Neural cell (in vitro differentiated cells): ENCODE data around the gene BEX3. TPM values are rescaled to one million over a fixed set of nuclear protein-coding genes. Genes with fewer than 3 reads are reported as not detected.

Experiments used
- H2AFZ ChIP-seq: fragments of 200-600, 300-800 bp; sonication (generic), shearing (Covaris generic); 2 replicates; pipeline ENCODE4 v1.6.0; 2014; ENCODE audit warnings: low read depth, mild to moderate bottlenecking, antibody characterized with exemption, low read length, moderate library complexity
- H3F3A ChIP-seq: fragments of 200-600 bp; shearing (Covaris generic); 2 replicates; pipeline ENCODE4 v1.6.1; 2016; ENCODE audit warnings: mild to moderate bottlenecking, moderate library complexity, mixed read lengths, antibody characterized with exemption, low read length; ENCODE audit not compliant: insufficient read depth, poor library complexity, severe bottlenecking
- H3K27ac ChIP-seq: fragments of 200-600, 300-800 bp; sonication (generic), shearing (Covaris generic); 2 replicates; pipeline ENCODE4 v1.5.1; 2014; ENCODE audit warnings: mild to moderate bottlenecking, low read length, moderate library complexity
- H3K27me3 ChIP-seq: fragments of 300-800, 200-600 bp; sonication (generic), shearing (Covaris generic); 2 replicates; pipeline ENCODE4 v1.6.0; 2014; ENCODE audit warnings: mild to moderate bottlenecking, low read depth, low read length, moderate library complexity; ENCODE audit not compliant: insufficient read depth
- H3K36me3 ChIP-seq: fragments of 300-800, 200-600 bp; sonication (generic), shearing (Covaris generic); 2 replicates; pipeline ENCODE4 v1.5.1; 2014; ENCODE audit warnings: mild to moderate bottlenecking, antibody characterized with exemption, low read length, moderate library complexity; ENCODE audit not compliant: insufficient read depth
- H3K4me2 ChIP-seq: fragments of 300-800, 200-600 bp; sonication (generic), shearing (Covaris generic); 2 replicates; pipeline ENCODE4 v1.6.0; 2014; ENCODE audit warnings: mild to moderate bottlenecking, low read length
- H3K4me3 ChIP-seq: fragments of 300-800, 200-600 bp; sonication (generic), shearing (Covaris generic); 2 replicates; pipeline ENCODE4 v1.5.1; 2014; ENCODE audit warnings: mild to moderate bottlenecking, low read length, moderate library complexity
- H3K79me2 ChIP-seq: fragments of 200-600 bp; shearing (Covaris generic); replicated peaks from 2 replicates; pipeline ENCODE4 v1.6.0; 2014; ENCODE audit warnings: mild to moderate bottlenecking, low read length, moderate library complexity; ENCODE audit not compliant: insufficient read depth
- H3K9ac ChIP-seq: fragments of 300-800, 200-600 bp; sonication (generic), shearing (Covaris generic); 2 replicates; pipeline ENCODE4 v1.6.1; 2016; ENCODE audit warnings: mild to moderate bottlenecking, low read length, mixed read lengths
- H3K9me2 ChIP-seq: fragments of 200-600 bp; shearing (Covaris generic); 2 replicates; pipeline ENCODE4 v1.6.1; 2016; ENCODE audit warnings: mild to moderate bottlenecking, low read length, mixed read lengths; ENCODE audit not compliant: insufficient read depth
- H3K9me3 ChIP-seq: fragments of 200-600, 300-800 bp; sonication (generic), shearing (Covaris generic); 2 replicates; pipeline ENCODE4 v1.6.1; 2016; ENCODE audit warnings: mild to moderate bottlenecking, mixed run types, low read length, moderate library complexity, mixed read lengths
- H4K20me1 ChIP-seq: fragments of 200-600 bp; shearing (Covaris generic); 2 replicates; pipeline ENCODE4 v1.6.1; 2016; ENCODE audit warnings: mild to moderate bottlenecking, mixed run types; ENCODE audit not compliant: insufficient read depth
- EP300 ChIP-seq: fragments of 450-650 bp; conservative IDR thresholded peaks from 2 replicates; pipeline ENCODE4 v1.6.1; 2014; ENCODE audit warnings: antibody characterized with exemption, mild to moderate bottlenecking, moderate library complexity; ENCODE audit not compliant: poor library complexity, severe bottlenecking
- EZH2 ChIP-seq: fragments of 200-600, 300-800 bp; shearing (Covaris generic), sonication (generic); IDR thresholded peaks from 2 replicates; pipeline ENCODE4 v1.6.1; 2014; ENCODE audit warnings: antibody characterized with exemption, low read length, borderline replicate concordance, mild to moderate bottlenecking; ENCODE audit not compliant: insufficient read depth, poor library complexity, severe bottlenecking
- MXI1 ChIP-seq: fragments of 450-650 bp; conservative IDR thresholded peaks from 2 replicates; pipeline ENCODE4 v1.6.1; 2014; ENCODE audit warnings: antibody characterized with exemption, mild to moderate bottlenecking; ENCODE audit not compliant: poor library complexity, severe bottlenecking
- POLR2AphosphoS5 ChIP-seq: IDR thresholded peaks from 2 replicates; pipeline ENCODE4 v1.6.1; 2012
- RAD21 ChIP-seq: fragments of 450-650 bp; conservative IDR thresholded peaks from 2 replicates; pipeline ENCODE4 v1.6.1; 2014; ENCODE audit warnings: antibody characterized with exemption, mild to moderate bottlenecking, moderate library complexity
- SMC3 ChIP-seq: fragments of 450-650 bp; conservative IDR thresholded peaks from 2 replicates; pipeline ENCODE4 v1.6.1; 2014; ENCODE audit warnings: antibody characterized with exemption, mild to moderate bottlenecking, moderate library complexity; ENCODE audit not compliant: poor library complexity
- TAF1 ChIP-seq: IDR thresholded peaks from 2 replicates; pipeline ENCODE4 v1.6.1; 2012; ENCODE audit warnings: low read depth
- polyA plus RNA-seq: library from polyadenylated mRNA; depleted of rRNA; stranded (reverse); fragments of >200 nt; gene quantifications from 2 replicates; pipeline ENCODE4 v1.2.3, GENCODE V29; 2014
- TF ChIP-seq, protein P1 (sequence below): fragments of 450-650 bp; IDR thresholded peaks from 2 replicates; pipeline ENCODE4 v1.5.1; 2014; ENCODE audit warnings: antibody characterized with exemption, mild to moderate bottlenecking, moderate library complexity; ENCODE audit not compliant: poor library complexity, severe bottlenecking
- TF ChIP-seq, protein P2 (sequence below): IDR thresholded peaks from 2 replicates; pipeline ENCODE4 v1.6.1; 2012; ENCODE audit warnings: borderline replicate concordance

BEX3 gene
- polyA plus RNA-seq, 1 donor from 2014 or later: 991 TPM

GRCh38 chrX:103400931-103401330, 24.6 kb downstream of the BEX3 start:
- no peaks in the 10 kb centered on the region for H4K20me1 ChIP-seq
- no peaks in the 10 kb centered on the region for H3K79me2 ChIP-seq
- no peaks in the 10 kb centered on the region for H3F3A ChIP-seq
- TF ChIP-seq RAD21 (no peak), TAF1 (no peak), EP300 (no peak), MXI1 (no peak), POLR2AphosphoS5 (no peak), SMC3 (no peak), EZH2 (no peak)
- TF ChIP-seq, protein P1, sequence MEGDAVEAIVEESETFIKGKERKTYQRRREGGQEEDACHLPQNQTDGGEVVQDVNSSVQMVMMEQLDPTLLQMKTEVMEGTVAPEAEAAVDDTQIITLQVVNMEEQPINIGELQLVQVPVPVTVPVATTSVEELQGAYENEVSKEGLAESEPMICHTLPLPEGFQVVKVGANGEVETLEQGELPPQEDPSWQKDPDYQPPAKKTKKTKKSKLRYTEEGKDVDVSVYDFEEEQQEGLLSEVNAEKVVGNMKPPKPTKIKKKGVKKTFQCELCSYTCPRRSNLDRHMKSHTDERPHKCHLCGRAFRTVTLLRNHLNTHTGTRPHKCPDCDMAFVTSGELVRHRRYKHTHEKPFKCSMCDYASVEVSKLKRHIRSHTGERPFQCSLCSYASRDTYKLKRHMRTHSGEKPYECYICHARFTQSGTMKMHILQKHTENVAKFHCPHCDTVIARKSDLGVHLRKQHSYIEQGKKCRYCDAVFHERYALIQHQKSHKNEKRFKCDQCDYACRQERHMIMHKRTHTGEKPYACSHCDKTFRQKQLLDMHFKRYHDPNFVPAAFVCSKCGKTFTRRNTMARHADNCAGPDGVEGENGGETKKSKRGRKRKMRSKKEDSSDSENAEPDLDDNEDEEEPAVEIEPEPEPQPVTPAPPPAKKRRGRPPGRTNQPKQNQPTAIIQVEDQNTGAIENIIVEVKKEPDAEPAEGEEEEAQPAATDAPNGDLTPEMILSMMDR: no peak
- TF ChIP-seq, protein P2, sequence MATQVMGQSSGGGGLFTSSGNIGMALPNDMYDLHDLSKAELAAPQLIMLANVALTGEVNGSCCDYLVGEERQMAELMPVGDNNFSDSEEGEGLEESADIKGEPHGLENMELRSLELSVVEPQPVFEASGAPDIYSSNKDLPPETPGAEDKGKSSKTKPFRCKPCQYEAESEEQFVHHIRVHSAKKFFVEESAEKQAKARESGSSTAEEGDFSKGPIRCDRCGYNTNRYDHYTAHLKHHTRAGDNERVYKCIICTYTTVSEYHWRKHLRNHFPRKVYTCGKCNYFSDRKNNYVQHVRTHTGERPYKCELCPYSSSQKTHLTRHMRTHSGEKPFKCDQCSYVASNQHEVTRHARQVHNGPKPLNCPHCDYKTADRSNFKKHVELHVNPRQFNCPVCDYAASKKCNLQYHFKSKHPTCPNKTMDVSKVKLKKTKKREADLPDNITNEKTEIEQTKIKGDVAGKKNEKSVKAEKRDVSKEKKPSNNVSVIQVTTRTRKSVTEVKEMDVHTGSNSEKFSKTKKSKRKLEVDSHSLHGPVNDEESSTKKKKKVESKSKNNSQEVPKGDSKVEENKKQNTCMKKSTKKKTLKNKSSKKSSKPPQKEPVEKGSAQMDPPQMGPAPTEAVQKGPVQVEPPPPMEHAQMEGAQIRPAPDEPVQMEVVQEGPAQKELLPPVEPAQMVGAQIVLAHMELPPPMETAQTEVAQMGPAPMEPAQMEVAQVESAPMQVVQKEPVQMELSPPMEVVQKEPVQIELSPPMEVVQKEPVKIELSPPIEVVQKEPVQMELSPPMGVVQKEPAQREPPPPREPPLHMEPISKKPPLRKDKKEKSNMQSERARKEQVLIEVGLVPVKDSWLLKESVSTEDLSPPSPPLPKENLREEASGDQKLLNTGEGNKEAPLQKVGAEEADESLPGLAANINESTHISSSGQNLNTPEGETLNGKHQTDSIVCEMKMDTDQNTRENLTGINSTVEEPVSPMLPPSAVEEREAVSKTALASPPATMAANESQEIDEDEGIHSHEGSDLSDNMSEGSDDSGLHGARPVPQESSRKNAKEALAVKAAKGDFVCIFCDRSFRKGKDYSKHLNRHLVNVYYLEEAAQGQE: no peak
- no peak overlapping the region for H3K4me2 ChIP-seq
- no peak overlapping the region for H3K9ac ChIP-seq
- no peaks in the 10 kb centered on the region for H3K9me2 ChIP-seq
- no peaks in the 10 kb centered on the region for H3K27me3 ChIP-seq
- no peaks in the 10 kb centered on the region for H3K36me3 ChIP-seq
- no peak overlapping the region for H2AFZ ChIP-seq
- no peak overlapping the region for H3K4me3 ChIP-seq
- H3K27ac ChIP-seq: no peak overlapping the region
- no peaks in the 10 kb centered on the region for H3K9me3 ChIP-seq

DNA sequence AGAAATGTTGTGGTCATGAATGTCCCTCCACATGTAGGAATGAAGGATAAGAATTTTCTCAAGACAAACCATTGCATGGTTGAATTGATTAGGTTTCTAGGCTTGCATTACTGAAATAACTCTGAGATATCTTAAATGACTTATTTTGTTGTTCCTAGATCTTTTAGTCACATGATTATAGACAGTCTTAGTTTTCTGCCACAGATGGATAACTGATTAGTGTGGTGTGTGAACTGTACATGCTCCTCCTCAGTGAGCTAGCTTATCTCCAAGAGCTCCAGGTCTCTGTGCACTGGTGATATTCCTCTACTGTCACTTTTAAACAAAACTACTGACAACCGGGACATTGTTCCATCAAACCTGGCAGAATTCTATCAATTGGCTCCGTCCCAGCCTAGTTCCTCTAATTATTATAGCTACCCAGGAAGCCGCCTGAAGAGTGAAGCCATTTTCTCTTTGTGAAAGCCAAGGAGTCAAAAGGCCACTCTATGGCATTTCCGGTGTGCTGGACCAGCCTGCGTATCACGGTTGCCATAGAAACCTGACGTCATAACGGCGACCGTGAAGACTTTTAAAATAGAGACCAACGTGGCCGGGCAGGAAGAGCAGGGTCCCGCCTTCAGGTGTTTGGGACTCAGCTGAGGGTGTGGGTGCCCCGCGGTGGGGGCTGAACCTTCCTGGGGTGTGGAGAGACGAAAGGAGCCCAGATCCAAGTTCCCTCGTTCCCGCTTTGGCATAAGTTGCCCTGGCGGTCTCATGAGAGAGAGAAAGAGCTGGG, 28.1 kb downstream of the BEX3 start:
- H2AFZ ChIP-seq: peak overlapping the region; percentile 40
- TF ChIP-seq SMC3 (peak; percentile 23), RAD21 (peak; percentile 23), POLR2AphosphoS5 (peak; percentile 40), EZH2 (no peak), MXI1 (peak; percentile 83)
- TF ChIP-seq, protein P1: no peak
- TF ChIP-seq, protein P2: peak; percentile 40
- peak overlapping the region; percentile 80 for H3K27ac ChIP-seq
- H4K20me1 ChIP-seq: no peaks in the 10 kb centered on the region
- H3F3A ChIP-seq: no peaks in the 10 kb centered on the region
- peak overlapping the region; percentile 39 for H3K4me2 ChIP-seq
- no peaks in the 10 kb centered on the region for H3K27me3 ChIP-seq
- H3K4me3 ChIP-seq: peak overlapping the region; percentile 73
- no peaks in the 10 kb centered on the region for H3K36me3 ChIP-seq
- H3K9ac ChIP-seq: peak overlapping the region; percentile 69
- H3K9me2 ChIP-seq: no peaks in the 10 kb centered on the region
- no peaks in the 10 kb centered on the region for H3K79me2 ChIP-seq
- H3K9me3 ChIP-seq: no peaks in the 10 kb centered on the region
